IPS-18c (cell line): ENCODE data around the gene GUCA2A.

ENCODE experiments used
- H3K4me3 ChIP-seq: 2 replicates; pipeline ENCODE4 v1.7.0; 2013; ENCODE audit warnings: low read depth, mild to moderate bottlenecking, low read length, moderate library complexity; ENCODE audit not compliant: insufficient read depth
- H3K9me3 ChIP-seq: one replicate; pipeline ENCODE4 v1.6.1; 2013; ENCODE audit warnings: mild to moderate bottlenecking, low read length, moderate library complexity; ENCODE audit not compliant: control insufficient read depth, insufficient read depth

Gene GUCA2A

DNA sequence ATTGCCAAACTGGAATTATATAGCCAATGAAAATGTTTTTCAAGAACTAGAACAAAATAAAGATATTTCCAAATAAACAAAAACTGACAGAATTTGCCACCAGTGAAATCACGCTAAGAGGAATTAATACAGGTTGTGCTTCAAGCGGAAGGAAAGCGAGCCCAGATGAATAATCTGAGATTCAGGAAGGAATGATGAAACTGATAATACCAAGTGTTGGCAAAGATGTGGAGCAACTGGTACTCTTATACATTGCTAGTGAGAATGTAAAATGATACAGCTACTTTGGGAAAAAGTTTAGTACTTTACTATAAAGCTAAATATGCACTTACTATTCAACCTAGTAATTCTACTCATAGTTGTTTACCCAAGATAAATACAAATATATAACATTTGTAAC lies 42.1 kb downstream of the GUCA2A start:
- H3K4me3 ChIP-seq, result no peak overlapping the region
- H3K9me3 ChIP-seq, result no peaks in the 10 kb centered on the region

DNA sequence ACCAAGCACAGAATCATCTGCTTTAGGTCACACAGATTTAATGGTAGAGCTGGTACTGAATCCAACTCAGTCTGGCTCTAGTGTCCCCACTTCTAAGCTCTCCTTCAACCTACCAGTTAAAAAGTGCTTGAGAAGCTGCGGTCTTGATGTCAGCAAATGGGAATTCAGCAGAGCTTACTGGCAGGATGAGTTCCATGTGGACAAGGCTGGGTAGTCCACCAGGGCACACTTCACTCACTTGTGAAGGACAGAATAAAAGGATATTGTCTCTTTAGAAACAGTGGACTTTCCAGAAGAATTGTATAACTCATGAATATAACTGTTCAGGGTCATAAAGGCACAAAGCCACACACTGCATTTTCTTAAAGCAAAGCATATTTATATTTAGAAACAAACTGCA lies 46.4 kb downstream of the GUCA2A start:
- H3K4me3 ChIP-seq, result no peak overlapping the region
- H3K9me3 ChIP-seq, result no peaks in the 10 kb centered on the region

GRCh38 chr1:42117214-42117613 lies 47.3 kb downstream of the GUCA2A start:
- Histone ChIP-seq H3K9me3 (no peaks in the 10 kb centered on the region), H3K4me3 (no peak overlapping the region)

GRCh38 chr1:42114229-42114628 lies 50.3 kb downstream of the GUCA2A start:
- Histone ChIP-seq H3K4me3 (no peak overlapping the region), H3K9me3 (no peaks in the 10 kb centered on the region)
